ENCODE data around the gene ELMO1.

ELMO1 gene

GRCh38 chr7:37336259-37336658 lies 112.4 kb downstream of the ELMO1 start:
- H3K18ac ChIP-seq (ENCODE audit: low read length), result peak overlapping the region; percentile 55
- H2AK5ac ChIP-seq (ENCODE audit: low read length), result no peak overlapping the region
- no peak overlapping the region for H4K91ac ChIP-seq (ENCODE audit: low read depth, low read length)
- H3K9me3 ChIP-seq (ENCODE audit: insufficient read depth, low read depth, low read length), result no peaks in the 10 kb centered on the region
- no peak overlapping the region for H3K23ac ChIP-seq (ENCODE audit: low read length)
- peaks cover 3% of the 10 kb centered on the region for H3K79me2 ChIP-seq (ENCODE audit: control insufficient read depth, insufficient read depth, low read length, poor library complexity)
- no peak overlapping the region for H3K4me2 ChIP-seq (ENCODE audit: low read length)
- H3K27me3 ChIP-seq (ENCODE audit: insufficient read depth, low read length), result no peaks in the 10 kb centered on the region
- no peak overlapping the region for H2BK12ac ChIP-seq (ENCODE audit: low read length)
- peaks cover 9 to 13% of the 10 kb centered on the region in 2 experiments for H3K36me3 ChIP-seq (ENCODE audit: control insufficient read depth in 1 of 2, insufficient read depth in 2 of 2, low read length in 2 of 2)
- no peak overlapping the region for H2BK5ac ChIP-seq (ENCODE audit: low read depth, low read length, poor library complexity)
- H3K4me3 ChIP-seq (ENCODE audit: low read depth, low read length), result no peak overlapping the region
- H4K12ac ChIP-seq (ENCODE audit: low read depth, low read length), result no peak overlapping the region
- no CpG with 5 or more reads among the region's 5 CpGs for WGBS (ENCODE audit: extremely low coverage, insufficient coverage, insufficient read length)
- no peak overlapping the region for H3K14ac ChIP-seq (ENCODE audit: low read length)
- peaks cover 6 to 10% of the 10 kb centered on the region in 2 experiments for H3K4me1 ChIP-seq (ENCODE audit: control insufficient read depth in 1 of 2, insufficient read depth in 2 of 2, low read length in 2 of 2)
- H2BK120ac ChIP-seq (ENCODE audit: insufficient read depth, low read length, poor library complexity), result no peak overlapping the region
- DNase-seq, result peak in 1 of 2 donors; percentile 8
- no peak overlapping the region for H4K8ac ChIP-seq (ENCODE audit: low read depth, low read length)
- H2AFZ ChIP-seq (ENCODE audit: insufficient read depth, low read length, poor library complexity), result no peak overlapping the region
- H3K27ac ChIP-seq (ENCODE audit: low read depth, low read length), result no peak overlapping the region
- H3K79me1 ChIP-seq (ENCODE audit: low read length), result peaks cover 10% of the 10 kb centered on the region
- H3K4ac ChIP-seq (ENCODE audit: low read depth, low read length), result no peak overlapping the region
- H3K9ac ChIP-seq (ENCODE audit: low read length), result no peak overlapping the region

DNA sequence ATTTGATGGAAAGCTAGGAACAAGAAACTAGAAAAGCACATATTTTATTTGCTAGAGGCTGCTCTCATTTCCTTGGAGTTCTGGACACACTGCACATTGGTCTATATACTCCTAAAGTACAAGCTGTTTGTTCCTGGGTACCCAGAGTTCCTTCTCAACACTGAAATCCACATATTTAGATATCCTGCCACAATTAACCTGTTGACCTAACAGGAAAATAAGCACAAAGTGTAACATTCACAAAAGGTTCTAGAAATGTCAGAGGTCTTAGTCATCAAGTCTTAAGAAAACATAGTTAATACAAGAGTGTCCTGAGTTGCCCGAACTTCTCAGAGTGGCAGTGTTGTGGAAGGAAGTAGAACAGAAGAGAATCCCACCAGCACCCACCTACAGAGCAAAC lies 115.6 kb downstream of the ELMO1 start:
- H3K79me2 ChIP-seq (ENCODE audit: control insufficient read depth, insufficient read depth, low read length, poor library complexity), result peaks cover 3% of the 10 kb centered on the region
- H3K9me3 ChIP-seq (ENCODE audit: insufficient read depth, low read depth, low read length), result no peaks in the 10 kb centered on the region
- peaks cover 18% of the 10 kb centered on the region for H3K79me1 ChIP-seq (ENCODE audit: low read length)
- no peak overlapping the region for H3K4me3 ChIP-seq (ENCODE audit: low read depth, low read length)
- no peak for DNase-seq
- H4K91ac ChIP-seq (ENCODE audit: low read depth, low read length), result peak overlapping the region; percentile 36
- H3K23ac ChIP-seq (ENCODE audit: low read length), result no peak overlapping the region
- no peak overlapping the region for H2AFZ ChIP-seq (ENCODE audit: insufficient read depth, low read length, poor library complexity)
- H3K18ac ChIP-seq (ENCODE audit: low read length), result no peak overlapping the region
- no peaks in the 10 kb centered on the region for H3K27me3 ChIP-seq (ENCODE audit: insufficient read depth, low read length)
- H3K4ac ChIP-seq (ENCODE audit: low read depth, low read length), result no peak overlapping the region
- peak overlapping the region; percentile 57 for H4K8ac ChIP-seq (ENCODE audit: low read depth, low read length)
- WGBS (ENCODE audit: extremely low coverage, insufficient coverage, insufficient read length), result no CpG with 5 or more reads among the region's 1 CpG
- H3K4me2 ChIP-seq (ENCODE audit: low read length), result no peak overlapping the region
- H2BK120ac ChIP-seq (ENCODE audit: insufficient read depth, low read length, poor library complexity), result peak overlapping the region; percentile 18
- H3K36me3 ChIP-seq (ENCODE audit: control insufficient read depth in 1 of 2, insufficient read depth in 2 of 2, low read length in 2 of 2), result peaks cover 9 to 10% of the 10 kb centered on the region in 2 experiments
- peak overlapping the region; percentile 60 for H2AK5ac ChIP-seq (ENCODE audit: low read length)
- H4K12ac ChIP-seq (ENCODE audit: low read depth, low read length), result no peak overlapping the region
- no peak overlapping the region for H3K27ac ChIP-seq (ENCODE audit: low read depth, low read length)
- H3K14ac ChIP-seq (ENCODE audit: low read length), result no peak overlapping the region
- H3K9ac ChIP-seq (ENCODE audit: low read length), result no peak overlapping the region
- H2BK12ac ChIP-seq (ENCODE audit: low read length), result peak overlapping the region; percentile 44
- no peak overlapping the region for H2BK5ac ChIP-seq (ENCODE audit: low read depth, low read length, poor library complexity)
- H3K4me1 ChIP-seq (ENCODE audit: control insufficient read depth in 1 of 2, insufficient read depth in 2 of 2, low read length in 2 of 2), result peaks cover 7 to 13% of the 10 kb centered on the region in 2 experiments

GRCh38 chr7:37332243-37333016 lies 116.2 kb downstream of the ELMO1 start:
- Histone ChIP-seq H4K8ac (ENCODE audit: low read depth, low read length) (peak overlapping the region; percentile 57), H3K79me1 (ENCODE audit: low read length) (peaks cover 22% of the 10 kb centered on the region), H3K14ac (ENCODE audit: low read length) (peak overlapping the region; percentile 38), H3K4me1 (ENCODE audit: control insufficient read depth in 1 of 2, insufficient read depth in 2 of 2, low read length in 2 of 2) (peaks cover 9 to 13% of the 10 kb centered on the region in 2 experiments), H2AFZ (ENCODE audit: insufficient read depth, low read length, poor library complexity) (no peak overlapping the region), H4K91ac (ENCODE audit: low read depth, low read length) (peak overlapping the region; percentile 39), H2BK12ac (ENCODE audit: low read length) (peak overlapping the region; percentile 86), H3K18ac (ENCODE audit: low read length) (peak overlapping the region; percentile 95), H3K4me2 (ENCODE audit: low read length) (no peak overlapping the region), H3K9me3 (ENCODE audit: insufficient read depth, low read depth, low read length) (no peaks in the 10 kb centered on the region), H4K12ac (ENCODE audit: low read depth, low read length) (no peak overlapping the region), H3K23ac (ENCODE audit: low read length) (no peak overlapping the region), H2BK5ac (ENCODE audit: low read depth, low read length, poor library complexity) (peak overlapping the region; percentile 57), H2BK120ac (ENCODE audit: insufficient read depth, low read length, poor library complexity) (peak overlapping the region; percentile 58), H3K4ac (ENCODE audit: low read depth, low read length) (peak overlapping the region; percentile 10), H3K27me3 (ENCODE audit: insufficient read depth, low read length) (no peaks in the 10 kb centered on the region), H3K9ac (ENCODE audit: low read length) (no peak overlapping the region), H3K79me2 (ENCODE audit: control insufficient read depth, insufficient read depth, low read length, poor library complexity) (peaks cover 3% of the 10 kb centered on the region), H2AK5ac (ENCODE audit: low read length) (peak overlapping the region; percentile 60), H3K4me3 (ENCODE audit: low read depth, low read length) (no peak overlapping the region), H3K27ac (ENCODE audit: low read depth, low read length) (no peak overlapping the region), H3K36me3 (ENCODE audit: control insufficient read depth in 1 of 2, insufficient read depth in 2 of 2, low read length in 2 of 2) (peaks cover 9 to 10% of the 10 kb centered on the region in 2 experiments)
- no CpG with 5 or more reads among the region's 9 CpGs for WGBS (ENCODE audit: extremely low coverage, insufficient coverage, insufficient read length)
- DNase-seq, result no peak

GRCh38 chr7:37330775-37331174 lies 117.9 kb downstream of the ELMO1 start:
- no CpG with 5 or more reads among the region's 2 CpGs for WGBS (ENCODE audit: extremely low coverage, insufficient coverage, insufficient read length)
- no peak for DNase-seq
- Histone ChIP-seq H3K4me2 (ENCODE audit: low read length) (no peak overlapping the region), H3K36me3 (ENCODE audit: control insufficient read depth in 1 of 2, insufficient read depth in 2 of 2, low read length in 2 of 2) (peaks cover 7 to 10% of the 10 kb centered on the region in 2 experiments), H3K14ac (ENCODE audit: low read length) (no peak overlapping the region), H3K9ac (ENCODE audit: low read length) (no peak overlapping the region), H3K18ac (ENCODE audit: low read length) (no peak overlapping the region), H3K9me3 (ENCODE audit: insufficient read depth, low read depth, low read length) (no peaks in the 10 kb centered on the region), H2AK5ac (ENCODE audit: low read length) (no peak overlapping the region), H2BK120ac (ENCODE audit: insufficient read depth, low read length, poor library complexity) (no peak overlapping the region), H3K79me2 (ENCODE audit: control insufficient read depth, insufficient read depth, low read length, poor library complexity) (peaks cover 2% of the 10 kb centered on the region), H3K4ac (ENCODE audit: low read depth, low read length) (no peak overlapping the region), H4K91ac (ENCODE audit: low read depth, low read length) (no peak overlapping the region), H3K4me3 (ENCODE audit: low read depth, low read length) (no peak overlapping the region), H2AFZ (ENCODE audit: insufficient read depth, low read length, poor library complexity) (no peak overlapping the region), H3K27ac (ENCODE audit: low read depth, low read length) (peak overlapping the region; percentile 26), H2BK5ac (ENCODE audit: low read depth, low read length, poor library complexity) (no peak overlapping the region), H2BK12ac (ENCODE audit: low read length) (no peak overlapping the region), H4K8ac (ENCODE audit: low read depth, low read length) (no peak overlapping the region), H3K23ac (ENCODE audit: low read length) (no peak overlapping the region), H3K27me3 (ENCODE audit: insufficient read depth, low read length) (no peaks in the 10 kb centered on the region), H3K79me1 (ENCODE audit: low read length) (peaks cover 22% of the 10 kb centered on the region), H4K12ac (ENCODE audit: low read depth, low read length) (no peak overlapping the region), H3K4me1 (ENCODE audit: control insufficient read depth in 1 of 2, insufficient read depth in 2 of 2, low read length in 2 of 2) (peaks cover 9 to 13% of the 10 kb centered on the region in 2 experiments)

Measured in trophoblast cell (in vitro differentiated cells and primary cell).